Activated naive CD4-positive, alpha-beta T cell treated with anti-CD3 and anti-CD28 coated beads, Interleukin-2, amount 50 U/mL, for 24 hours (primary cell): Measurements from ENCODE around the gene HOXA11.

Experiments used
- H3K27ac Mint-ChIP-seq: one replicate; pipeline ENCODE4 v1.8.0; 2021; ENCODE audit warnings: mild to moderate bottlenecking, mixed read lengths
- H3K27me3 Mint-ChIP-seq: one replicate; pipeline ENCODE4 v1.8.0; 2021; ENCODE audit warnings: mixed read lengths
- H3K36me3 Mint-ChIP-seq: one replicate; pipeline ENCODE4 v1.8.0; 2021; ENCODE audit warnings: mixed read lengths
- H3K4me1 Mint-ChIP-seq: one replicate; pipeline ENCODE4 v1.8.0; 2021; ENCODE audit warnings: mixed read lengths
- H3K4me3 Mint-ChIP-seq: one replicate; pipeline ENCODE4 v1.8.0; 2021; ENCODE audit warnings: mild to moderate bottlenecking, mixed read lengths
- H3K9me3 Mint-ChIP-seq: one replicate; pipeline ENCODE4 v1.8.0; 2021; ENCODE audit warnings: mixed read lengths

HOXA11 gene

GRCh38 chr7:27171637-27172314 is 13.3 kb downstream of the HOXA11 start:
- Mint-ChIP-seq H3K27ac (peak overlapping the region; percentile 85), H3K36me3 (peaks cover 3% of the 10 kb centered on the region), H3K9me3 (no peaks in the 10 kb centered on the region), H3K4me3 (peak overlapping the region; percentile 66), H3K27me3 (peaks cover 57% of the 10 kb centered on the region), H3K4me1 (peaks cover 33% of the 10 kb centered on the region)

GRCh38 chr7:27171325-27171636 is 13.8 kb downstream of the HOXA11 start:
- Mint-ChIP-seq H3K27me3 (peaks cover 55% of the 10 kb centered on the region), H3K36me3 (peaks cover 3% of the 10 kb centered on the region), H3K4me3 (peak overlapping the region; percentile 30), H3K27ac (no peak overlapping the region), H3K9me3 (no peaks in the 10 kb centered on the region), H3K4me1 (peaks cover 33% of the 10 kb centered on the region)

- Mint-ChIP-seq H3K27me3 (peaks cover 54% of the 10 kb centered on the region), H3K4me3 (peak overlapping the region; percentile 55), H3K27ac (no peak overlapping the region)
Measured at GRCh38 chr7:27170426-27171324, 14.4 kb downstream of the HOXA11 start.

GRCh38 chr7:27169658-27170425 is 15.2 kb downstream of the HOXA11 start:
- Mint-ChIP-seq H3K36me3 (peaks cover 3% of the 10 kb centered on the region), H3K4me3 (peak overlapping the region; percentile 55), H3K27ac (no peak overlapping the region), H3K27me3 (peaks cover 51% of the 10 kb centered on the region), H3K4me1 (peaks cover 37% of the 10 kb centered on the region), H3K9me3 (no peaks in the 10 kb centered on the region)

More at GRCh38 chr7:27170426-27171324, 14.4 kb downstream of the HOXA11 start:
- Mint-ChIP-seq H3K9me3 (no peaks in the 10 kb centered on the region), H3K4me1 (peaks cover 36% of the 10 kb centered on the region), H3K36me3 (peaks cover 3% of the 10 kb centered on the region)

GRCh38 chr7:27168265-27168947 is 16.6 kb downstream of the HOXA11 start:
- peaks cover 36% of the 10 kb centered on the region for H3K4me1 Mint-ChIP-seq
- H3K27me3 Mint-ChIP-seq: peaks cover 59% of the 10 kb centered on the region
- H3K4me3 Mint-ChIP-seq: peak overlapping the region; percentile 55
- peaks cover 3% of the 10 kb centered on the region for H3K36me3 Mint-ChIP-seq
- H3K27ac Mint-ChIP-seq: peak overlapping the region; percentile 8
- H3K9me3 Mint-ChIP-seq: no peaks in the 10 kb centered on the region

- Mint-ChIP-seq H3K36me3 (peaks cover 3% of the 10 kb centered on the region), H3K27me3 (peaks cover 61% of the 10 kb centered on the region), H3K4me1 (peaks cover 36% of the 10 kb centered on the region), H3K27ac (peak overlapping the region; percentile 1), H3K4me3 (no peak overlapping the region), H3K9me3 (no peaks in the 10 kb centered on the region)
Measured at GRCh38 chr7:27167916-27168264, 17.1 kb downstream of the HOXA11 start.

GRCh38 chr7:27166531-27167505 is 18.2 kb downstream of the HOXA11 start:
- Mint-ChIP-seq H3K9me3 (no peaks in the 10 kb centered on the region), H3K27ac (peak overlapping the region; percentile 83), H3K4me1 (peaks cover 29% of the 10 kb centered on the region), H3K27me3 (peaks cover 59% of the 10 kb centered on the region), H3K4me3 (peak overlapping the region; percentile 30), H3K36me3 (peaks cover 3% of the 10 kb centered on the region)

GRCh38 chr7:27165996-27166530 is 19.0 kb downstream of the HOXA11 start:
- Mint-ChIP-seq H3K36me3 (peaks cover 2% of the 10 kb centered on the region), H3K27ac (peak overlapping the region; percentile 81), H3K4me3 (peak overlapping the region; percentile 57), H3K27me3 (peaks cover 56% of the 10 kb centered on the region), H3K9me3 (no peaks in the 10 kb centered on the region), H3K4me1 (peaks cover 24% of the 10 kb centered on the region)

GRCh38 chr7:27165089-27165995 is 19.7 kb downstream of the HOXA11 start, which contains the start of gene HOXA9:
Gene HOXA9, minus strand, starts transcription at chr7:27165537. Its CDS starts 80 bp downstream, at chr7:27165457.
- peaks cover 22% of the 10 kb centered on the region for H3K4me1 Mint-ChIP-seq
- peak within 1 kb of the TSS; percentile 57 for H3K4me3 Mint-ChIP-seq
- H3K27ac Mint-ChIP-seq: peak within 1 kb of the TSS; percentile 81
- H3K36me3 Mint-ChIP-seq: peaks cover 2% of the 10 kb centered on the region
- peaks cover 53% of the 10 kb centered on the region for H3K27me3 Mint-ChIP-seq
- H3K9me3 Mint-ChIP-seq: no peaks in the 10 kb centered on the region

GRCh38 chr7:27164367-27165088 is 20.5 kb downstream of the HOXA11 start:
- Mint-ChIP-seq H3K27me3 (peaks cover 55% of the 10 kb centered on the region), H3K9me3 (no peaks in the 10 kb centered on the region), H3K27ac (peak overlapping the region; percentile 62), H3K36me3 (peaks cover 2% of the 10 kb centered on the region), H3K4me3 (no peak overlapping the region), H3K4me1 (peaks cover 27% of the 10 kb centered on the region)

GRCh38 chr7:27164045-27164366 is 21.0 kb downstream of the HOXA11 start:
- peaks cover 2% of the 10 kb centered on the region for H3K36me3 Mint-ChIP-seq
- H3K4me3 Mint-ChIP-seq: no peak overlapping the region
- H3K27me3 Mint-ChIP-seq: peaks cover 59% of the 10 kb centered on the region
- H3K9me3 Mint-ChIP-seq: no peaks in the 10 kb centered on the region
- peaks cover 27% of the 10 kb centered on the region for H3K4me1 Mint-ChIP-seq
- H3K27ac Mint-ChIP-seq: peak overlapping the region; percentile 55

GRCh38 chr7:27163288-27164044 is 21.6 kb downstream of the HOXA11 start:
- no peaks in the 10 kb centered on the region for H3K9me3 Mint-ChIP-seq
- peaks cover 25% of the 10 kb centered on the region for H3K4me1 Mint-ChIP-seq
- no peak overlapping the region for H3K4me3 Mint-ChIP-seq
- H3K27me3 Mint-ChIP-seq: peaks cover 58% of the 10 kb centered on the region
- H3K36me3 Mint-ChIP-seq: no peaks in the 10 kb centered on the region
- peak overlapping the region; percentile 48 for H3K27ac Mint-ChIP-seq
